ELF-1 (cell line): ENCODE data around the gene TOMM20L.
A peak's percentile ranks its signal among the peaks of the same experiment; 100 is the strongest.

Source experiments
- DNase-seq: peaks from one replicate; pipeline ENCODE4 v3.0.0-alpha.2; 2016; ENCODE audit warnings: low read depth, low spot score

TOMM20L gene

GRCh38 chr14:58427281-58428117 is 31.8 kb downstream of the TOMM20L start, which contains the start of the genes KIAA0586 and TIMM9:
Gene KIAA0586 (plus strand): TSS chr14:58427719. CDS start chr14:58428265, 546 bp downstream.
Gene TIMM9 (minus strand): TSS chr14:58427531. CDS start chr14:58411945, 15,586 bp downstream.
- DNase-seq = peak; percentile 98

- DNase-seq = peak; percentile 29
Observed at GRCh38 chr14:58428118-58428683, 32.5 kb downstream of the TOMM20L start.

- DNase-seq = no peak
Observed at GRCh38 chr14:58430156-58430555, 34.4 kb downstream of the TOMM20L start.

GRCh38 chr14:58439476-58439875 is 43.7 kb downstream of the TOMM20L start:
- DNase-seq = no peak

GRCh38 chr14:58444627-58445026 is 48.9 kb downstream of the TOMM20L start:
- DNase-seq = no peak

- DNase-seq = peak; percentile 65
Observed at GRCh38 chr14:58455593-58456265, 60.0 kb downstream of the TOMM20L start.
